ENCODE data around the gene CLIP1.

CLIP1 gene

GRCh38 chr12:122323311-122324019 lies 99.0 kb downstream of the CLIP1 start:
- Histone ChIP-seq H2AFZ (ENCODE audit: low read depth, low read length) (no peak overlapping the region), H3K27me3 (ENCODE audit: insufficient read depth, low read length) (no peaks in the 10 kb centered on the region), H3K4me1 (ENCODE audit: insufficient read depth, low read length) (no peaks in the 10 kb centered on the region), H3K9me3 (ENCODE audit: low read length) (no peaks in the 10 kb centered on the region), H3K36me3 (ENCODE audit: insufficient read depth, low read length) (peaks cover 77% of the 10 kb centered on the region), H3K4me3 (ENCODE audit: low read length) (no peak overlapping the region)

- Histone ChIP-seq H3K36me3 (ENCODE audit: insufficient read depth, low read length) (peaks cover 79% of the 10 kb centered on the region), H3K27me3 (ENCODE audit: insufficient read depth, low read length) (no peaks in the 10 kb centered on the region), H3K4me3 (ENCODE audit: low read length) (no peak overlapping the region), H2AFZ (ENCODE audit: low read depth, low read length) (no peak overlapping the region), H3K4me1 (ENCODE audit: insufficient read depth, low read length) (no peaks in the 10 kb centered on the region), H3K9me3 (ENCODE audit: low read length) (no peaks in the 10 kb centered on the region)
These were observed 100.0 kb downstream of the CLIP1 start for GRCh38 chr12:122322501-122322900.

GRCh38 chr12:122318607-122319605 lies 103.6 kb downstream of the CLIP1 start:
- Histone ChIP-seq H3K9me3 (ENCODE audit: low read length) (no peaks in the 10 kb centered on the region), H3K4me3 (ENCODE audit: low read length) (no peak overlapping the region), H3K27me3 (ENCODE audit: insufficient read depth, low read length) (no peaks in the 10 kb centered on the region), H2AFZ (ENCODE audit: low read depth, low read length) (no peak overlapping the region), H3K4me1 (ENCODE audit: insufficient read depth, low read length) (no peaks in the 10 kb centered on the region), H3K36me3 (ENCODE audit: insufficient read depth, low read length) (peaks cover 80% of the 10 kb centered on the region)

GRCh38 chr12:122312926-122313325 lies 109.5 kb downstream of the CLIP1 start:
- Histone ChIP-seq H3K9me3 (ENCODE audit: low read length) (no peaks in the 10 kb centered on the region), H3K4me1 (ENCODE audit: insufficient read depth, low read length) (no peaks in the 10 kb centered on the region), H2AFZ (ENCODE audit: low read depth, low read length) (no peak overlapping the region), H3K4me3 (ENCODE audit: low read length) (no peak overlapping the region), H3K36me3 (ENCODE audit: insufficient read depth, low read length) (peaks cover 66% of the 10 kb centered on the region), H3K27me3 (ENCODE audit: insufficient read depth, low read length) (no peaks in the 10 kb centered on the region)

GRCh38 chr12:122311696-122312095 lies 110.8 kb downstream of the CLIP1 start:
- peaks cover 60% of the 10 kb centered on the region for H3K36me3 ChIP-seq (ENCODE audit: insufficient read depth, low read length)
- no peak overlapping the region for H3K4me3 ChIP-seq (ENCODE audit: low read length)
- no peaks in the 10 kb centered on the region for H3K4me1 ChIP-seq (ENCODE audit: insufficient read depth, low read length)
- H2AFZ ChIP-seq (ENCODE audit: low read depth, low read length), result no peak overlapping the region
- H3K27me3 ChIP-seq (ENCODE audit: insufficient read depth, low read length), result no peaks in the 10 kb centered on the region
- H3K9me3 ChIP-seq (ENCODE audit: low read length), result no peaks in the 10 kb centered on the region

- Histone ChIP-seq H3K4me1 (ENCODE audit: insufficient read depth, low read length) (no peaks in the 10 kb centered on the region), H2AFZ (ENCODE audit: low read depth, low read length) (no peak overlapping the region), H3K36me3 (ENCODE audit: insufficient read depth, low read length) (peaks cover 58% of the 10 kb centered on the region), H3K9me3 (ENCODE audit: low read length) (no peaks in the 10 kb centered on the region), H3K27me3 (ENCODE audit: insufficient read depth, low read length) (no peaks in the 10 kb centered on the region), H3K4me3 (ENCODE audit: low read length) (no peak overlapping the region)
These were observed 111.7 kb downstream of the CLIP1 start for GRCh38 chr12:122310626-122311333.

GRCh38 chr12:122309564-122310121 lies 112.8 kb downstream of the CLIP1 start:
- no peaks in the 10 kb centered on the region for H3K9me3 ChIP-seq (ENCODE audit: low read length)
- peaks cover 57% of the 10 kb centered on the region for H3K36me3 ChIP-seq (ENCODE audit: insufficient read depth, low read length)
- H2AFZ ChIP-seq (ENCODE audit: low read depth, low read length), result no peak overlapping the region
- H3K4me1 ChIP-seq (ENCODE audit: insufficient read depth, low read length), result no peaks in the 10 kb centered on the region
- no peak overlapping the region for H3K4me3 ChIP-seq (ENCODE audit: low read length)
- no peaks in the 10 kb centered on the region for H3K27me3 ChIP-seq (ENCODE audit: insufficient read depth, low read length)

- no peak overlapping the region for H2AFZ ChIP-seq (ENCODE audit: low read depth, low read length)
- no peaks in the 10 kb centered on the region for H3K4me1 ChIP-seq (ENCODE audit: insufficient read depth, low read length)
- H3K36me3 ChIP-seq (ENCODE audit: insufficient read depth, low read length), result peaks cover 53% of the 10 kb centered on the region
- no peak overlapping the region for H3K4me3 ChIP-seq (ENCODE audit: low read length)
- no peaks in the 10 kb centered on the region for H3K27me3 ChIP-seq (ENCODE audit: insufficient read depth, low read length)
- no peaks in the 10 kb centered on the region for H3K9me3 ChIP-seq (ENCODE audit: low read length)
These were observed 113.7 kb downstream of the CLIP1 start for GRCh38 chr12:122308811-122309210.

GRCh38 chr12:122306407-122306806 lies 116.1 kb downstream of the CLIP1 start:
- H3K27me3 ChIP-seq (ENCODE audit: insufficient read depth, low read length), result no peaks in the 10 kb centered on the region
- H3K9me3 ChIP-seq (ENCODE audit: low read length), result no peaks in the 10 kb centered on the region
- peaks cover 55% of the 10 kb centered on the region for H3K36me3 ChIP-seq (ENCODE audit: insufficient read depth, low read length)
- H3K4me3 ChIP-seq (ENCODE audit: low read length), result no peak overlapping the region
- no peaks in the 10 kb centered on the region for H3K4me1 ChIP-seq (ENCODE audit: insufficient read depth, low read length)
- H2AFZ ChIP-seq (ENCODE audit: low read depth, low read length), result no peak overlapping the region

- Histone ChIP-seq H3K27me3 (ENCODE audit: insufficient read depth, low read length) (no peaks in the 10 kb centered on the region), H3K9me3 (ENCODE audit: low read length) (no peaks in the 10 kb centered on the region), H3K36me3 (ENCODE audit: insufficient read depth, low read length) (peaks cover 54% of the 10 kb centered on the region), H2AFZ (ENCODE audit: low read depth, low read length) (no peak overlapping the region), H3K4me3 (ENCODE audit: low read length) (no peak overlapping the region), H3K4me1 (ENCODE audit: insufficient read depth, low read length) (peaks cover 3% of the 10 kb centered on the region)
These were observed 117.5 kb downstream of the CLIP1 start for GRCh38 chr12:122304924-122305323.

GRCh38 chr12:122303068-122303467 lies 119.4 kb downstream of the CLIP1 start:
- H3K9me3 ChIP-seq (ENCODE audit: low read length), result no peaks in the 10 kb centered on the region
- H3K36me3 ChIP-seq (ENCODE audit: insufficient read depth, low read length), result peaks cover 43% of the 10 kb centered on the region
- H2AFZ ChIP-seq (ENCODE audit: low read depth, low read length), result no peak overlapping the region
- H3K27me3 ChIP-seq (ENCODE audit: insufficient read depth, low read length), result no peaks in the 10 kb centered on the region
- no peak overlapping the region for H3K4me3 ChIP-seq (ENCODE audit: low read length)
- H3K4me1 ChIP-seq (ENCODE audit: insufficient read depth, low read length), result peaks cover 3% of the 10 kb centered on the region

GRCh38 chr12:122298071-122298748 lies 124.3 kb downstream of the CLIP1 start:
- peaks cover 47% of the 10 kb centered on the region for H3K36me3 ChIP-seq (ENCODE audit: insufficient read depth, low read length)
- H3K27me3 ChIP-seq (ENCODE audit: insufficient read depth, low read length), result no peaks in the 10 kb centered on the region
- H3K4me3 ChIP-seq (ENCODE audit: low read length), result no peak overlapping the region
- peaks cover 3% of the 10 kb centered on the region for H3K4me1 ChIP-seq (ENCODE audit: insufficient read depth, low read length)
- H2AFZ ChIP-seq (ENCODE audit: low read depth, low read length), result no peak overlapping the region
- H3K9me3 ChIP-seq (ENCODE audit: low read length), result peaks cover 2% of the 10 kb centered on the region

Data from neuron (in vitro differentiated cells).